ENCODE data around the gene MAGI2. TPM values are rescaled to one million over a fixed set of nuclear protein-coding genes. Genes with fewer than 3 reads are reported as not detected.

The MAGI2 gene
- total RNA-seq, 2 experiments from 2014 or later: 0.14 to 0.19 TPM

DNA sequence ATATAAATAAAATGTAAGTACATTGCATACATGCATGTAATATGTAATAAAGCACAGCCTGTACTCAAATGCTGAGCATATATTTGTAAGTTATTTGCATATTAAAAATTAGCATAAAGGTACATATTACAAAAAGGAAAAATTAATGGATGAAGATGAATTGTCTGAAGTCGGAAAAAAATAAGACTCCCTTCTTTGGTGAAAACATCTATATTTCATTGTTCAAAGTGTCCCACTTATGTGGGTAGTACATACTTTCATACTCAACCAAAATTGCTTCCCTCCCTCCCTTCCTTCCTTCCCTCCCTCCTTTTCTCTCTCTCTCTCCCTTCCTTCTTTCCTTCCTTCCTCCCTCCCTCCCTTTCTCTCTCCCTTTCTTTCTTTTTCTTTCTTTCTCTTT is 498.1 kb downstream of the MAGI2 start:
- no peaks in the 10 kb centered on the region for H3K9me3 Mint-ChIP-seq
- POLR2A ChIA-PET: no interaction called here
- DNase-seq (no peak), ATAC-seq (ENCODE audit: low read depth) (no peak)
- no peak overlapping the region for H3K4me3 Mint-ChIP-seq
- H3K27ac Mint-ChIP-seq: no peak overlapping the region
- H3K4me1 Mint-ChIP-seq: no peaks in the 10 kb centered on the region
- H3K27me3 Mint-ChIP-seq: no peaks in the 10 kb centered on the region
- no peaks in the 10 kb centered on the region for H3K36me3 Mint-ChIP-seq

DNA sequence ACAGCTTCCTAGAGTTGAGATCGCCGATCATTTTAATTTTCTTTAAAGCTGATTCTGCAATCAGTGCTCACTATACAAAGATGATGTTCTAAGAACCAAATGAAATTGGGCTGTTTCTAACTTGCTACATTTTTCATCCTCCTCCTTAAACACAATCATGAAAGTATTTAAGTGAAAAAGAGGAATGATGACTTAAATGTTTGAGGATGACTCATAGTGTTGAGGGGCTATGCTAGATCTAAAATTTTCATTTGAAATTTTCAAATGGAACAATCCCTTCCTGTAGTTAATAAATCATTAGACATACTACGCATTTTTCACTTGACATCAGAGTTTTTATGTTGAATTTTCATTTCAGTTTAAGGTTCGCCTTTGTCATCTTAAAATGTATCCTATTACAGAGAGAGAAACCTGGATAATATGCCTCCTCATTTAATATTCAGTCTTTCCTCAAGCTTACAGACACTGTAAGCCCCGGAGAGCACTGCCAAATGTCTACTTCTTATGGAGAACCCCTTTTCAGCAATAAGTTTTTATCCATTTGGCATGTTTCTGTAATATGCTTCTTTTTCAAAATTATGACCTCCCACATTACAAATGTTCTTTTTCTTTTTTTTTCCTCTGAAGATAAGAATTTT is 499.6 kb downstream of the MAGI2 start:
- no peaks in the 10 kb centered on the region for H3K36me3 Mint-ChIP-seq
- no peak overlapping the region for H3K27ac Mint-ChIP-seq
- H3K9me3 Mint-ChIP-seq: no peaks in the 10 kb centered on the region
- H3K4me3 Mint-ChIP-seq: no peak overlapping the region
- POLR2A ChIA-PET: no interaction called here
- H3K27me3 Mint-ChIP-seq: no peaks in the 10 kb centered on the region
- ATAC-seq (ENCODE audit: low read depth) (no peak), DNase-seq (no peak)
- H3K4me1 Mint-ChIP-seq: no peaks in the 10 kb centered on the region

DNA sequence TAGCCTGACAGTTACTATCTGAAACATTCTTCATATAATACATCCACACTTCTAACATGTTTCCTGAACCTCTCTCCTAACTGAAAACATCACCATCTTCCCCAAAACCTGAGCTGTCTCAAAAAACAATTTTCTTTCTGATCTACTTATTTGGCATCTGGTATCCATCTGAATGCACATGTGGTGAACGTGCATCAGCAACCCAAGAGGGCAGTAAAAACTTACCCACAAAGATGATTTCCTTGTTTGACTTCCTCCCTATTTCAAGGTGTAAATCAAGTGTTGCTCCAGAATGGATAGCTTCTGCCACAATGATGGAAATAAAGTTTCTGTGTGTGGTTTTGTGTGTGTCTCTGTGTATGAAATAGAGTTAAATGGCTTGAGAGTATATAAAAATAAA is 500.4 kb downstream of the MAGI2 start:
- DNase-seq (no peak), ATAC-seq (ENCODE audit: low read depth) (no peak)
- Mint-ChIP-seq H3K36me3 (no peaks in the 10 kb centered on the region), H3K4me1 (no peaks in the 10 kb centered on the region), H3K4me3 (no peak overlapping the region), H3K9me3 (no peaks in the 10 kb centered on the region), H3K27ac (no peak overlapping the region), H3K27me3 (no peaks in the 10 kb centered on the region)
- POLR2A ChIA-PET: no interaction called here

DNA sequence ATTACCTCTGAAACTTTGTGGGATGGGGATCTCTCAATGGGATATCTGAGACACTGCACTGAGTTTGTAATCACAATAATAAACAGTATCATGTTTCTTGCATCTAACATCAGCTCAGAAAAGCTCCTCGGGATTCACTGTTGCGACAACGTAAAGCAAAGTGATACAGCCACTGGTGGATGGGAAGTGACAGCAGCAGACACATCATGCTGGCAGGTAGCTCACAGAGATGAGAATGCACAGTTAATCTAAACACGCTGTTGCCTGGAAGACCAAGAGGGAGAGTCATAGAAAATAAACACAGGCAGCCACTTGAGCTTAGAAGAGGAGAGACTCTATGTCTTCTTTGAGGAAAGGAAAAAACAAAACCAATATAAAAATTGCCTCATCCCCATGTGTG is 513.8 kb downstream of the MAGI2 start:
- H3K4me3 Mint-ChIP-seq: no peak overlapping the region
- H3K36me3 Mint-ChIP-seq: no peaks in the 10 kb centered on the region
- H3K4me1 Mint-ChIP-seq: no peaks in the 10 kb centered on the region
- ATAC-seq (ENCODE audit: low read depth) (no peak), DNase-seq (no peak)
- no peak overlapping the region for H3K27ac Mint-ChIP-seq
- POLR2A ChIA-PET: no interaction called here
- H3K27me3 Mint-ChIP-seq: no peaks in the 10 kb centered on the region
- H3K9me3 Mint-ChIP-seq: no peaks in the 10 kb centered on the region

DNA sequence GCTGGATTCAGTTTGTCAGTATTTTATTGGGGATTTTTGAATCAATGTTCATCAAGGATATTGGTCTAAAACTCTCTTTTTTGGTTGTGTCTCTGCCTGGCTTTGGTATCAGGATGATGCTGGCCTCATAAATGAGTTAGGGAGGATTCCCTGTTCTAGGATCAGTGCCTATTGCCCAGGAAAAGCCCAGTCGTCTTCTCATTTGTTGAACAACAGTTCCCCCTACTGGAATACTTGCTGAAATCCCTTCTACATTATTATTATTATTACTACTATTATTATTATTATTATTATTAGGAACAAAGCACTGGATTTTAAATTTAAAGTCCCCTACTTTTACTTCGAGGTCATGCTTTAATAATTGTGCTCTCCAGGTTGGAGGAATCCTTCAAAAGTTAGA is 528.9 kb downstream of the MAGI2 start:
- POLR2A ChIA-PET: no interaction called here
- H3K36me3 Mint-ChIP-seq: no peaks in the 10 kb centered on the region
- no peaks in the 10 kb centered on the region for H3K27me3 Mint-ChIP-seq
- no peaks in the 10 kb centered on the region for H3K4me1 Mint-ChIP-seq
- no peak overlapping the region for H3K4me3 Mint-ChIP-seq
- no peak for ATAC-seq (ENCODE audit: low read depth)
- H3K27ac Mint-ChIP-seq: no peak overlapping the region
- no peak for DNase-seq
- no peaks in the 10 kb centered on the region for H3K9me3 Mint-ChIP-seq

DNA sequence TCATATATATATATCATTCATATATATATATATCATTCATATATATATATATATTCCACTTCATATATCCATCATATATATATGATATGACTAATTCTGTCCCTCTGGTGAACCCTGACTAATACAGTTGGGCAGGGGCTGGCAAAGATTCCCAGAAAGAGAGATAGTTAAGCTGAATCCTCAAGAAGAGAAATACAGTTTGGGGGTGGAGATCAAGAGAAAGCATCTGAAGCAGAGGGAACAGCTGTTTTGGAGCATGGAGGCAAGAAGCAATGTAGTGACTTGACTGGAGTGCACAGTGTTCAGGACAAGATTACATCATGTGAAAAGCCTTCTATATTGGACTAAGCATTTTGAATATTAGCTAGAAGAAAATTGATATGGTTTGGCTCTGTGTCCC is 540.7 kb downstream of the MAGI2 start:
- DNase-seq (no peak), ATAC-seq (ENCODE audit: low read depth) (no peak)
- no peak overlapping the region for H3K27ac Mint-ChIP-seq
- POLR2A ChIA-PET: no interaction called here
- no peaks in the 10 kb centered on the region for H3K36me3 Mint-ChIP-seq
- no peak overlapping the region for H3K4me3 Mint-ChIP-seq
- H3K4me1 Mint-ChIP-seq: no peaks in the 10 kb centered on the region
- H3K27me3 Mint-ChIP-seq: no peaks in the 10 kb centered on the region
- peaks cover 1% of the 10 kb centered on the region for H3K9me3 Mint-ChIP-seq

DNA sequence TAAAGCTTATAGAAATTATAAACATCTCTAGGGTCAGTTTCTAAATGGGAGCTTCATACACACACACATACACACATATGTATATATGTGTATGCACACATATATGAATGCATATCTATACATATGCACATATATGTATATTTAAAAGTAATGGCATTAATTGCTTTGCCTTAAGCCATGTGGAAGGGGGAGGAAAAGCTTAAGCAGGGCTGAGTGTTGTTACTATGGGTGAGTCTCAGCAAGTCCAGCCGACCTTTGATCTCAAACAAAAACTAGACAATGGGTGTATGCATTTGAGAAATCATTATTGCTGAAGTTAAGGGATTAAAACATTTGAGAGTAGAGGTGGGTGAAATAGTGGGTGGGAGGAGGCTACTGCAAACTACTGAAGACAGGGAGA is 546.7 kb downstream of the MAGI2 start:
- H3K36me3 Mint-ChIP-seq: no peaks in the 10 kb centered on the region
- no peaks in the 10 kb centered on the region for H3K4me1 Mint-ChIP-seq
- H3K27me3 Mint-ChIP-seq: no peaks in the 10 kb centered on the region
- DNase-seq (no peak), ATAC-seq (ENCODE audit: low read depth) (no peak)
- POLR2A ChIA-PET: no interaction called here
- no peak overlapping the region for H3K27ac Mint-ChIP-seq
- no peak overlapping the region for H3K4me3 Mint-ChIP-seq
- peaks cover 1% of the 10 kb centered on the region for H3K9me3 Mint-ChIP-seq

DNA sequence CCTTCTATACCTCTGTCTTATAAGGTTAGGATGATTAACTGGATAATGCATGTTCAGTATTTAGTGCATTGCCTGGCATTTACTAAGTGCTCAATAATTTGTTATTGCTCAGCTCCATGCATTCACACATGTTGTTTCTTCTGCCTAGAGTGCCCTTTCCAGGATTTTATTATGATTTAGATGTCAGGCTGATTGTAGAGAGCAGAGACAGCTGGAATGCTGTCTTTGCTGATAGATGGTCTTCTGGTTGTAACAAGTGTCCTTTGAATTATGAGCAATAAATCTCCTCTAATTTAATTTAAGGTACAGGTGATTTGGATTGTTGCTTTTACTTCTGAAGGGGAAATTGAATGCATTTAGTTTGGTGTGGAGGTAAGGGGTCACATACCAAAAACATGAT is 548.0 kb downstream of the MAGI2 start:
- ATAC-seq (ENCODE audit: low read depth): no peak
- no peak overlapping the region for H3K4me3 Mint-ChIP-seq
- no peak overlapping the region for H3K27ac Mint-ChIP-seq
- no peaks in the 10 kb centered on the region for H3K9me3 Mint-ChIP-seq
- POLR2A ChIA-PET: no interaction called here
- H3K27me3 Mint-ChIP-seq: no peaks in the 10 kb centered on the region
- H3K4me1 Mint-ChIP-seq: no peaks in the 10 kb centered on the region
- DNase-seq: no peak
- no peaks in the 10 kb centered on the region for H3K36me3 Mint-ChIP-seq

DNA sequence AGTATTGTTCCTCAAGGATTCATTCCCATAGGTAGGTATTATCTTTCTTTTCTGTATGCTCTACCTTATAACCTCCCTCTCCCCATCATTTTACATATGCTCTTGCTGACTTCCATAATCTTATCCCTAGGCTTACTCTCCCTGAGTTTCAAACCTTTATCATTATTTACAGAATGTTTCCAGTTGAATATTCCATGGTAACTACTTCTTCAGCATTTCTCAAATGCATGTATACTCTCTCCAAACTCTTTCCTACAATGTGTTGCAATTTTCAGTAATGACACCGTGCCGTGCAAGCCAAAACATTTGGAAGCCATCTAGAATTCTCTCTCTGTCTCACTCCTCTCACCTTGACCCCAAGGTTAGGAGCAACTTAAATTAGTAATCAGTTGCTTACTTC is 548.5 kb downstream of the MAGI2 start:
- no peak for DNase-seq

DNA sequence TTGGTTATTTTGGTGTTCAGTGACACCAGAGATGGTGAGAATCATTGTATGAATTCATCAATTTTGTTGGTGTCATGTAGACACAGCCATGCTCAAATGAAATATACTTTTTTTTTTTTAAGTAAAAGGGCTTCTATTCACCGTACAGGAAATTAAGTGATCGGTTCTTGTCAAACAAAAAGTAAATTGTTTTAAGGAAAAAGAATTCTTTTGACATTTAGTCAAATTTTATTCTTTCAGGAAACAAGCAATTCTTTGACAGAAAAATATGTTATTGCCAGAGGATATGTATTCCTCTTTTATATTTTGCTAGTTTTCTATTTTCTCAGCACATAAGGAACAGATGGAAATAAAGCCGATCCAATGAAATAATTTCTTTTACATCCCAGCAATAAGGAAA is 551.9 kb downstream of the MAGI2 start:
- POLR2A ChIA-PET: no interaction called here
- H3K27ac Mint-ChIP-seq: no peak overlapping the region
- DNase-seq: no peak
- no peaks in the 10 kb centered on the region for H3K36me3 Mint-ChIP-seq
- H3K4me3 Mint-ChIP-seq: no peak overlapping the region
- ATAC-seq (ENCODE audit: low read depth): no peak
- peaks cover 2% of the 10 kb centered on the region for H3K9me3 Mint-ChIP-seq
- H3K4me1 Mint-ChIP-seq: no peaks in the 10 kb centered on the region
- no peaks in the 10 kb centered on the region for H3K27me3 Mint-ChIP-seq

More for the DNA sequence above, 548.5 kb downstream of the MAGI2 start:
- Mint-ChIP-seq H3K4me1 (no peaks in the 10 kb centered on the region), H3K36me3 (no peaks in the 10 kb centered on the region), H3K9me3 (no peaks in the 10 kb centered on the region), H3K27me3 (no peaks in the 10 kb centered on the region), H3K27ac (no peak overlapping the region), H3K4me3 (no peak overlapping the region)
- no peak for ATAC-seq (ENCODE audit: low read depth)
- POLR2A ChIA-PET: no interaction called here

DNA sequence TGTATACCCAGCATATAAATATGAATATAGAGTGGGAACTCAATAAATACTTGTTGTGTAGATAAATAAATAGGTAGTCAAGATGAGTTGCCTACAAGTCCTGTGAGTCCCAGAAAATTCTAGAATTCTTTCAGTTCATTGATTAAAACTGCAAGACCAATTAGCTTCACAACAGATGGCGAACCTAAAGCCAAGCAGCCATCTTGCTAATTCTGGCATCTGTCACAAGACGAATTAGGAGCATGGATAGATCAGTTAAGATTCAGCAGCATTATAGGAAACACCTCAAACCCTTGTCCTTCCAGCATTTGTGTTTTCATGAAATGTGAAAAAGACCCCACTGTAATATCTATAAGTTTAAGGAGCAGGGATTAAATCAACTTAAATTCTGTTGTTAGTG is 552.7 kb downstream of the MAGI2 start:
- Mint-ChIP-seq H3K9me3 (peaks cover 2% of the 10 kb centered on the region), H3K4me1 (no peaks in the 10 kb centered on the region), H3K36me3 (no peaks in the 10 kb centered on the region), H3K4me3 (no peak overlapping the region), H3K27ac (no peak overlapping the region), H3K27me3 (no peaks in the 10 kb centered on the region)
- no peak for DNase-seq
- POLR2A ChIA-PET: no interaction called here
- ATAC-seq (ENCODE audit: low read depth): no peak

DNA sequence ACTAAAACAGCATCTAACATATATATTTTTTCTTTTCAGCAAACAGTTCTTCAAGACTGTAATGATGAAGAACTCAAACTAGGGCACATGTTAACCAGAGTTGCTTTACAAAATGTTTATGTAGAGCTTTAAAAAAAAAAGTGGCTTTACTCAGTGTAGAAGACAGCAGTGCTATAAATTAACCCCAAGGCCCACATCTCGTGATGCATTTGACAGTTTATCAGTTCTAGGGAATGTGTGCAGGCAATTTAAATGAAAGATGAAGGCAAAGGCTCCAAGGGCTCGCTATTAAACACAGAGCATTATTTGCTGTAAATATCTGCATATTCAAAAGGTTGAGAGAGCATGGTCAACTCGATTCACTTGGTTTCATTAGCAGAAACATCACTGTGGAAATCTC is 558.1 kb downstream of the MAGI2 start:
- Mint-ChIP-seq H3K4me3 (no peak overlapping the region), H3K36me3 (no peaks in the 10 kb centered on the region), H3K4me1 (no peaks in the 10 kb centered on the region), H3K27ac (no peak overlapping the region), H3K27me3 (no peaks in the 10 kb centered on the region), H3K9me3 (peaks cover 2% of the 10 kb centered on the region)
- POLR2A ChIA-PET: no interaction called here
- DNase-seq: no peak
- no peak for ATAC-seq (ENCODE audit: low read depth)

DNA sequence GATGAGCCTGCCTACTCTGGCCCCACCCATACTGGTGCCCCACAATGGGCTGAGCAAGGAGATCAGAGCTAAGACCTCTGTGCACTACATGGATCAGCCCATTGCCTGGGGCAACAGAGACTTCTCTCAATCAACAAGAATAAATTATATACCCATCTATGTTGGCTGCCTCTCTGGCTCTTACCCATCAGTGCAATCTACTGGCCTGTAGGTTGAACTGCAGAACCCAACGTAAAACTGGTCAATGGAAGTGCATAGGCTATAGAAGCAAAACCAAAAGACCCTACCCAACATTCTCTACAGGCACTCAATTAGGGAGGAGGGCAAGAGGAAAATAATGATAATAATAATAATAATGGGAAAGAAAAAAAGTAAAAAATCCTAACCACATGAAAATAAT is 574.3 kb downstream of the MAGI2 start:
- peaks cover 8% of the 10 kb centered on the region for H3K9me3 Mint-ChIP-seq
- ATAC-seq (ENCODE audit: low read depth): no peak
- no peaks in the 10 kb centered on the region for H3K36me3 Mint-ChIP-seq
- no peak for DNase-seq
- no peak overlapping the region for H3K27ac Mint-ChIP-seq
- no peaks in the 10 kb centered on the region for H3K4me1 Mint-ChIP-seq
- POLR2A ChIA-PET: no interaction called here
- H3K4me3 Mint-ChIP-seq: no peak overlapping the region
- no peaks in the 10 kb centered on the region for H3K27me3 Mint-ChIP-seq

DNA sequence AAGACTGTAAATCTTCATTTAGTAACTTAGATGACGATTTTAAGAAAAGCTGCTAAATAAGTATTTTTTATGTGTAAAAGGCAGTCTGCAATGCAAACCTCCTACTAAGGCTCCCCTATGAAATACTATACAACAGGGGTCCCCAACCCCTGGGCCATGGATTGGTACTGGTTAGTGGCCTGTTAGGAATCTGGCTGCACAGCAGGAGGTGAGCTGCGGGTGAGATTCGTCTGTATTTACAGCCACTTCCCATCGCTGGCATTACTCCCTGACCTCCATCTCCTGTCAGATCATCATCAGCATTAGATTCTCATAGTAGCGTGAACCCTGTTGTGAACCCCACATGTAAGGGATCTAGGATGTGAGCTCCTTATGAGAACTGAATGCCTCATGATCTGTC is 580.4 kb downstream of the MAGI2 start:
- POLR2A ChIA-PET: no interaction called here
- peaks cover 4% of the 10 kb centered on the region for H3K9me3 Mint-ChIP-seq
- H3K27ac Mint-ChIP-seq: no peak overlapping the region
- DNase-seq (no peak), ATAC-seq (ENCODE audit: low read depth) (no peak)
- no peaks in the 10 kb centered on the region for H3K36me3 Mint-ChIP-seq
- no peaks in the 10 kb centered on the region for H3K27me3 Mint-ChIP-seq
- no peaks in the 10 kb centered on the region for H3K4me1 Mint-ChIP-seq
- H3K4me3 Mint-ChIP-seq: no peak overlapping the region

DNA sequence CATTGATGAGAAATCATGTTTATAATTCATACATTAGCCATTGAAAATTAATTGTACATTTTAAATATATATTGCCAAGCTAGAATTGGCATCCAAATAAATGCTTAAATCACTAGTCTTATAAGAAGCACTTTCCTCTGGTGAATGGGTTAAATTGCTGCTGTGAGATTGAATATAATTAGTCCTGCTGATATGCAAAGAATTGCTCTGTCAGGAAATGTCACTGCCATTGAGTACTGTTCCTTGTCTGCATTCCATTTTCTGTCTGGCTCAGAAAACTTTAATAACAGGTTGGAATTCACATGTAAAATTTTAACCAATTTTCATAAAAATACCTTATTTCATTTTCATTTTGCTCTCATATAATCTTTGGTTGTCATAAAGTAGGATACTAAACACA is 589.1 kb downstream of the MAGI2 start:
- Mint-ChIP-seq H3K27ac (no peak overlapping the region), H3K4me1 (no peaks in the 10 kb centered on the region), H3K36me3 (no peaks in the 10 kb centered on the region), H3K4me3 (no peak overlapping the region), H3K9me3 (peaks cover 1% of the 10 kb centered on the region), H3K27me3 (no peaks in the 10 kb centered on the region)
- POLR2A ChIA-PET: no interaction called here
- no peak for DNase-seq
- ATAC-seq (ENCODE audit: low read depth): no peak

All from activated naive CD8-positive, alpha-beta T cell treated with anti-CD3 and anti-CD28 coated beads, Interleukin-2, amount 10 ng/mL, durations not matched to agents 7 days and 5 days (primary cell).